HepG2 (cell line): ENCODE results near the gene CACNA2D1. TPM values are rescaled to one million over a fixed set of nuclear protein-coding genes. Genes with fewer than 3 reads are reported as not detected.

Experiments
- ATAC-seq: fragments of 200-7000 bp; cut with Tn5 transposase; 3 replicates; pipeline ENCODE4 v1.9.1; 2020; ENCODE audit warnings: mild to moderate bottlenecking, moderate library complexity
- BruUV-seq: library from RNA; stranded (reverse); fragments of 400-500 nt; replicated peaks from 2 replicates; lab custom pipeline; 2021; lab: Mats Ljungman, UMichigan
- CTCF ChIA-PET: fragments of 300-600 bp; formaldehyde crosslinking; extraction: SDS; loops from one replicate; lab custom pipeline; 2021; ENCODE audit warnings: low total read pairs, inconsistent platforms, low intra/inter-chr PET ratio; lab: Yijun Ruan, JAX
- POLR2A ChIA-PET: fragments of 350-600 bp; sonication (Branson Sonifier 250); formaldehyde crosslinking; loops from one replicate; lab custom pipeline; 2020; ENCODE audit warnings: antibody characterized with exemption, inconsistent platforms; lab: Yijun Ruan, JAX
- DNase-seq: peaks from one replicate; pipeline ENCODE4 v3.0.0-alpha.2; 2015; ENCODE audit warnings: low spot score
- FAIRE-seq: peaks from 3 replicates; lab custom pipeline; 2011; peaks lifted over from hg19 to GRCh38; lab: Jason Lieb, UNC
- H2AFZ ChIP-seq: one replicate; pipeline ENCODE4 v1.6.1; 2011; ENCODE audit warnings: low read length, inconsistent platforms
- H3K27ac ChIP-seq: fragments of 300-600 bp; 3 replicates; pipeline ENCODE4 v1.8.0; 2011; ENCODE audit warnings: mixed run types, mild to moderate bottlenecking, mixed read lengths, low read length, inconsistent platforms; ENCODE audit not compliant: insufficient read depth; ENCODE audit errors: extremely low read length
- H3K27me3 ChIP-seq, 2 experiments: fragments of 200-600 bp in 1 of 2; 2 replicates in 1 of 2; 3 replicates in 1 of 2; pipeline versions ENCODE4 v1.6.0 to v1.8.0; 2011; ENCODE audit warnings: low read length in 2 of 2, mild to moderate bottlenecking in 2 of 2, moderate library complexity in 2 of 2, inconsistent platforms in 1 of 2; ENCODE audit not compliant: insufficient read depth in 2 of 2, control insufficient read depth in 1 of 2
- H3K36me3 ChIP-seq, 2 experiments: fragments of 200-600 bp in 1 of 2; replicated peaks in 1 of 2; 2 replicates in 1 of 2; 3 replicates in 1 of 2; pipeline versions ENCODE4 v1.5.1 to v1.8.0; 2011; ENCODE audit warnings: low read length in 2 of 2, inconsistent platforms in 1 of 2; ENCODE audit not compliant: insufficient read depth in 2 of 2, control insufficient read depth in 1 of 2
- H3K4me1 ChIP-seq: 2 replicates; pipeline ENCODE4 v1.5.1; 2012; ENCODE audit warnings: low read length, inconsistent platforms; ENCODE audit not compliant: insufficient read depth
- H3K4me2 ChIP-seq: 2 replicates; pipeline ENCODE4 v1.6.0; 2011; ENCODE audit warnings: low read depth, low read length, inconsistent platforms
- H3K4me3 ChIP-seq, 3 experiments: fragments of 200-600 bp in 1 of 3; sonication (generic), shearing (Covaris generic) in 1 of 3; replicated peaks in 1 of 3; 2 replicates each; pipeline ENCODE4 v1.5.1; 2011 to 2016; ENCODE audit warnings: low read length in 3 of 3, inconsistent platforms in 2 of 3, low read depth in 2 of 3, mild to moderate bottlenecking in 2 of 3, control low read depth in 1 of 3, mixed read lengths in 1 of 3; ENCODE audit not compliant: insufficient read depth in 1 of 3
- H3K79me2 ChIP-seq: one replicate; pipeline ENCODE4 v1.6.1; 2011; ENCODE audit warnings: low read length, inconsistent platforms; ENCODE audit not compliant: insufficient read depth
- H3K9ac ChIP-seq: 2 replicates; pipeline ENCODE4 v1.6.0; 2011; ENCODE audit warnings: mild to moderate bottlenecking, low read depth, low read length, inconsistent platforms; ENCODE audit not compliant: insufficient read depth
- H3K9me3 ChIP-seq: 2 replicates; pipeline ENCODE4 v1.5.1; 2012; ENCODE audit warnings: mild to moderate bottlenecking, low read length
- H4K20me1 ChIP-seq: 2 replicates; pipeline ENCODE4 v1.6.0; 2011; ENCODE audit warnings: inconsistent platforms, mild to moderate bottlenecking, low read length, moderate library complexity; ENCODE audit not compliant: insufficient read depth
- HNRNPUL1 ChIP-seq: fragments of 200-400 bp; formaldehyde crosslinking; IDR thresholded peaks from 2 replicates; pipeline ENCODE4 v1.6.1; 2017; ENCODE audit warnings: low read depth, mild to moderate bottlenecking, low read length, moderate library complexity
- HOXD1 ChIP-seq: sonication (generic); formaldehyde crosslinking; IDR thresholded peaks from 2 replicates; pipeline ENCODE4 v1.5.0; 2020; ENCODE audit warnings: missing genetic modification reagents
- MTA1 ChIP-seq: sonication (generic); formaldehyde crosslinking; IDR thresholded peaks from 2 replicates; pipeline ENCODE4 v1.4.0; 2020; ENCODE audit warnings: missing genetic modification reagents, mild to moderate bottlenecking, borderline replicate concordance
- NFRKB ChIP-seq: fragments of 450-650 bp; IDR thresholded peaks from 2 replicates; pipeline ENCODE4 v1.6.1; 2017
- PRPF4 ChIP-seq: fragments of 200-400 bp; formaldehyde crosslinking; IDR thresholded peaks from 2 replicates; pipeline ENCODE4 v1.6.1; 2016; ENCODE audit warnings: low read length, low read depth; ENCODE audit not compliant: poor library complexity, severe bottlenecking
- RAD51 ChIP-seq: fragments of 450-650 bp; IDR thresholded peaks from 2 replicates; pipeline ENCODE4 v1.6.1; 2016; ENCODE audit warnings: borderline replicate concordance
- SIN3B ChIP-seq: fragments of 150-350 bp; IDR thresholded peaks from 2 replicates; pipeline ENCODE4 v1.6.1; 2014; ENCODE audit warnings: low read length
- SUZ12 ChIP-seq: fragments of 150-350 bp; IDR thresholded peaks from 2 replicates; pipeline ENCODE4 v1.6.1; 2014; ENCODE audit warnings: low read depth, low read length
- TEAD2 ChIP-seq: sonication (generic); formaldehyde crosslinking; IDR thresholded peaks from 2 replicates; pipeline ENCODE4 v1.9.0; 2021; ENCODE audit warnings: missing genetic modification reagents
- ZNF234 ChIP-seq: sonication (generic); formaldehyde crosslinking; conservative IDR thresholded peaks from 2 replicates; pipeline ENCODE4 v1.5.1; 2020; ENCODE audit warnings: mild to moderate bottlenecking, missing genetic modification reagents
- ZNF510 ChIP-seq: sonication (generic); formaldehyde crosslinking; IDR thresholded peaks from 2 replicates; pipeline ENCODE4 v1.4.0; 2020; ENCODE audit warnings: low read depth, mild to moderate bottlenecking, missing genetic modification reagents
- ZNF563 ChIP-seq: sonication (generic); formaldehyde crosslinking; IDR thresholded peaks from 2 replicates; pipeline ENCODE4 v1.8.0; 2022; ENCODE audit warnings: mild to moderate bottlenecking, moderate library complexity, missing genetic modification reagents
- ZNF572 ChIP-seq: sonication (generic); formaldehyde crosslinking; IDR thresholded peaks from 2 replicates; pipeline ENCODE4 v1.5.1; 2020; ENCODE audit warnings: mild to moderate bottlenecking, missing genetic modification reagents
- ZNF619 ChIP-seq: sonication (generic); formaldehyde crosslinking; IDR thresholded peaks from 2 replicates; pipeline ENCODE4 v1.4.0; 2020; ENCODE audit warnings: mild to moderate bottlenecking, missing genetic modification reagents
- ZNF879 ChIP-seq: sonication (generic); formaldehyde crosslinking; IDR thresholded peaks from 2 replicates; pipeline ENCODE4 v1.8.1; 2023; ENCODE audit warnings: missing genetic modification reagents
- ZNF891 ChIP-seq: sonication (generic); formaldehyde crosslinking; IDR thresholded peaks from 2 replicates; pipeline ENCODE4 v1.5.0; 2020; ENCODE audit warnings: mild to moderate bottlenecking, missing genetic modification reagents
- WGBS: methylation state at CpG from one replicate; pipeline ENCODE4 v1.1.6; 2017; ENCODE audit warnings: low lambda C conversion rate; 5-methylcytosine and 5-hydroxymethylcytosine counted together
- in situ Hi-C: cut with HindIII; loops from 2 replicates; pipeline ENCODE4 v1.10.0; 2017; ENCODE audit warnings: low pct_unique_long_range_greater_than_20kb; ENCODE audit not compliant: extremely low pct_ligation_motif_present
- intact Hi-C: fragments of 100-400 bp; cut with micrococcal nuclease; formaldehyde crosslinking; loops from one replicate; pipeline ENCODE4 v1.10.0; 2022; ENCODE audit not compliant: unreplicated experiment
- polyA plus RNA-seq, 8 experiments: library from polyadenylated mRNA; depleted of rRNA in 3 of 8; stranded (reverse) in 7 of 8; unstranded in 1 of 8; fragments of >200 nt; fragmentation: Illumina TruSeq in 4 of 8; extraction: Trizol in 4 of 8; gene quantifications; 2 replicates each; pipeline versions ENCODE4 v1.2.1 to v1.2.3, GENCODE V29; 2011 to 2016; ENCODE audit warnings: low read depth in 4 of 8, missing spikeins in 1 of 8, mixed read lengths in 1 of 8; ENCODE audit not compliant: insufficient read depth in 1 of 8
- total RNA-seq, 5 experiments: library from RNA; depleted of rRNA; stranded (reverse); fragments of >200 nt; fragmentation: Illumina TruSeq; extraction: Trizol; gene quantifications; 2 replicates each; pipeline ENCODE4 v1.2.3, GENCODE V29; 2016; ENCODE audit warnings: low read depth in 1 of 5
- TF ChIP-seq, protein P1 (sequence below): sonication (generic); formaldehyde crosslinking; IDR thresholded peaks from 2 replicates; pipeline ENCODE4 v1.4.0; 2020; ENCODE audit warnings: missing genetic modification reagents, borderline replicate concordance
- TF ChIP-seq, protein P2 (sequence below): sonication (generic); formaldehyde crosslinking; IDR thresholded peaks from 2 replicates; pipeline ENCODE4 v1.4.0; 2020; ENCODE audit warnings: mild to moderate bottlenecking, missing genetic modification reagents

CACNA2D1 gene
- total and polyA plus RNA-seq, 2 of the 13 experiments (the other 11 are each of a cell fraction or from before 2014, with no cell fraction given): not detected

DNA sequence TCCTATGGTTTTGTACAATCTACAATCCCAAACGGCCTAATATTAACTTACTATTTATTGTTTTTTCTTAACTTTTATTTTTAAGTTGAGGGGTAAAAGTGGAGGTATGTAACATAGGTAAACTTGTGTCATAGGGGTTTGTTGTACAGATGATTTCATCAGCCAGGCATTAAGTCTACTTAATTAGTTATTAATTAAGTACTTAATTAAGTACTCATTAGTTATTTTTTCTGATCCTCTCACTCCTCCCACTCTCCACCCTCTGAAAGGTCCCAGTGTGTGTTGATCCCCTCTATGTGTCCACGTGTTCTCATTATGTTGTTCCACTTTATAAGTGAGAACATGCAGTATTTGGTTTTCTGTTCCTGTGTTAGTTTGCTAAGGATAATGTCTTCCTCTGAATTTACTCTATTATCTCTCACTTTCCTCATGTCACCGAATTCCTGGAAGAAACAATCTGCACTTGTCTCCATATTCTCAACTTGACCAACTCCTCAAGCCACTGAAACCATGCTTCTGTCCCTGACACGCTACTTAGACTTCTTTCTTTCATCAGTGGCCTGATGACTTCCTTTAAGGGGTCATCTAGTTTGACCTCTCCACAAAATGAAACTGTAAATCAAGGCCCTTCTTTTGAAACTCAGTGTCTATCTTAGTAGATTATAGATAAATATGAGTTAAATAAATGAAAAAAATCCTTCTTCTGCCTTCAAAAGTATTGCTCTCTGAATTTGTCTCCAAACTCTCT lies 9.1 kb downstream of the CACNA2D1 start:
- Histone ChIP-seq H3K4me1 (no peaks in the 10 kb centered on the region), H3K4me3 (no peak overlapping the region), H3K27me3 (no peaks in the 10 kb centered on the region), H3K9me3 (no peaks in the 10 kb centered on the region), H3K27ac (no peak overlapping the region), H3K79me2 (no peaks in the 10 kb centered on the region), H2AFZ (no peak overlapping the region), H4K20me1 (no peaks in the 10 kb centered on the region), H3K36me3 (no peaks in the 10 kb centered on the region), H3K9ac (no peak overlapping the region), H3K4me2 (no peak overlapping the region)
- no peak for DNase-seq
- CTCF ChIA-PET: no interaction called here
- WGBS: 2% methylated on average over 4 of the region's 4 CpGs
- POLR2A ChIA-PET: no interaction called here
- FAIRE-seq: no peak
- in situ Hi-C loops: no loop called here
- ATAC-seq: no peak
- no TSS peak for BruUV-seq
- intact Hi-C loops: no loop called here
- TF ChIP-seq ZNF879 (CRISPR knock-in tag) (no peak), MTA1 (no peak), ZNF234 (CRISPR knock-in tag) (no peak), ZNF510 (CRISPR knock-in tag) (no peak), ZNF619 (no peak), SIN3B (no peak), ZNF563 (CRISPR knock-in tag) (no peak), PRPF4 (no peak), ZNF891 (CRISPR knock-in tag) (no peak), TEAD2 (CRISPR knock-in tag) (no peak), SUZ12 (no peak), HNRNPUL1 (no peak), RAD51 (no peak), ZNF572 (CRISPR knock-in tag) (no peak), HOXD1 (CRISPR knock-in tag) (no peak), NFRKB (no peak)
- TF ChIP-seq, protein P1, sequence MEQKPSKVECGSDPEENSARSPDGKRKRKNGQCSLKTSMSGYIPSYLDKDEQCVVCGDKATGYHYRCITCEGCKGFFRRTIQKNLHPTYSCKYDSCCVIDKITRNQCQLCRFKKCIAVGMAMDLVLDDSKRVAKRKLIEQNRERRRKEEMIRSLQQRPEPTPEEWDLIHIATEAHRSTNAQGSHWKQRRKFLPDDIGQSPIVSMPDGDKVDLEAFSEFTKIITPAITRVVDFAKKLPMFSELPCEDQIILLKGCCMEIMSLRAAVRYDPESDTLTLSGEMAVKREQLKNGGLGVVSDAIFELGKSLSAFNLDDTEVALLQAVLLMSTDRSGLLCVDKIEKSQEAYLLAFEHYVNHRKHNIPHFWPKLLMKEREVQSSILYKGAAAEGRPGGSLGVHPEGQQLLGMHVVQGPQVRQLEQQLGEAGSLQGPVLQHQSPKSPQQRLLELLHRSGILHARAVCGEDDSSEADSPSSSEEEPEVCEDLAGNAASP: no peak
- TF ChIP-seq, protein P2, sequence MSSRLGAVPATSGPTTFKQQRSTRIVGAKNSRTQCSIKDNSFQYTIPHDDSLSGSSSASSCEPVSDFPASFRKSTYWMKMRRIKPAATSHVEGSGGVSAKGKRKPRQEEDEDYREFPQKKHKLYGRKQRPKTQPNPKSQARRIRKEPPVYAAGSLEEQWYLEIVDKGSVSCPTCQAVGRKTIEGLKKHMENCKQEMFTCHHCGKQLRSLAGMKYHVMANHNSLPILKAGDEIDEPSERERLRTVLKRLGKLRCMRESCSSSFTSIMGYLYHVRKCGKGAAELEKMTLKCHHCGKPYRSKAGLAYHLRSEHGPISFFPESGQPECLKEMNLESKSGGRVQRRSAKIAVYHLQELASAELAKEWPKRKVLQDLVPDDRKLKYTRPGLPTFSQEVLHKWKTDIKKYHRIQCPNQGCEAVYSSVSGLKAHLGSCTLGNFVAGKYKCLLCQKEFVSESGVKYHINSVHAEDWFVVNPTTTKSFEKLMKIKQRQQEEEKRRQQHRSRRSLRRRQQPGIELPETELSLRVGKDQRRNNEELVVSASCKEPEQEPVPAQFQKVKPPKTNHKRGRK: no peak
